WI38 (cell line): ENCODE measurements around the gene S100A7A.
"Not testable (repeated sequence)": the region's sequence is repeated elsewhere in the genome, so short reads cannot be mapped to it uniquely, and the experiment has no call there.

Experiments used
- H3K4me3 ChIP-seq: 2 replicates; pipeline ENCODE4 v1.5.1; 2011; ENCODE audit warnings: low read depth, mild to moderate bottlenecking, control low read depth, low read length
- TF ChIP-seq, protein P1 (sequence below): IDR thresholded peaks from 2 replicates; pipeline ENCODE4 v1.5.1; 2012; ENCODE audit warnings: low read depth, mild to moderate bottlenecking, control low read depth, low read length

S100A7A gene

DNA sequence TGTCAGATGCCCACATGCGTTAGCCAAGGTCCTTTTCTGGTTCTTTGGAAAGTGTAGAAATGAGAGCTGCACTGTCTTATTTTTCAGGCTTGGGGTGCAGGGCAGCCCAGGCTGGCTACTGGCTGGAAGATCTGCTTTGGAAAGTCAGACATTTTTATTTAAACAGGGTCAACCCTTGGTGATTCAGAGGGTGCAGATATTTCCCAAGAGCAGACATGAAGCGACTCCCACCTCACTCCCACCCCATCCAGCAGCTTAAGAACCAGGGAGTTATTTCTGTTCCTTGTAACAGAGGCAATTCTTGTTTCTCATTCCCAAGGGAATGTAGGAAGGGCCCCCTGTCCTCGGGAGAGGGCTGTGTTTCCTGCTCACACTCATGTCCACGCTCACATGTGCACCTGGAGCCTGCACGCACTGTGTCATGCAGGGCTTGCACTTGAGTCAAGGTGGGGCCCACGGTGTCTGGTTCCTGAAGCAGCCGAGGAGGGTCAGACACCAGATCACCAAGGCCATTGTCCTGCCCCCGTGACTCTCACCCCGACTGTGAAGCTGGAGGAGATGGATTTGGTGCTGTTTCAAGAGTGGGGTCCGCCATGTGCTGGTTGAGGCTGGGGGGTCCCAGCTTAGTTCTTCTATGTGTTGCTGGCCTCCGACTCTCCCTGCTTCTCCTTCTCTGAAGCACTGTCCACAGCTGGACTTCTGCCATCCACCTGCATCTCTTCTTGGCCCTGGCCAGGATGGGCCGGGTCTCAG, 992 bp downstream of the S100A7A start:
- TF ChIP-seq, protein P1, sequence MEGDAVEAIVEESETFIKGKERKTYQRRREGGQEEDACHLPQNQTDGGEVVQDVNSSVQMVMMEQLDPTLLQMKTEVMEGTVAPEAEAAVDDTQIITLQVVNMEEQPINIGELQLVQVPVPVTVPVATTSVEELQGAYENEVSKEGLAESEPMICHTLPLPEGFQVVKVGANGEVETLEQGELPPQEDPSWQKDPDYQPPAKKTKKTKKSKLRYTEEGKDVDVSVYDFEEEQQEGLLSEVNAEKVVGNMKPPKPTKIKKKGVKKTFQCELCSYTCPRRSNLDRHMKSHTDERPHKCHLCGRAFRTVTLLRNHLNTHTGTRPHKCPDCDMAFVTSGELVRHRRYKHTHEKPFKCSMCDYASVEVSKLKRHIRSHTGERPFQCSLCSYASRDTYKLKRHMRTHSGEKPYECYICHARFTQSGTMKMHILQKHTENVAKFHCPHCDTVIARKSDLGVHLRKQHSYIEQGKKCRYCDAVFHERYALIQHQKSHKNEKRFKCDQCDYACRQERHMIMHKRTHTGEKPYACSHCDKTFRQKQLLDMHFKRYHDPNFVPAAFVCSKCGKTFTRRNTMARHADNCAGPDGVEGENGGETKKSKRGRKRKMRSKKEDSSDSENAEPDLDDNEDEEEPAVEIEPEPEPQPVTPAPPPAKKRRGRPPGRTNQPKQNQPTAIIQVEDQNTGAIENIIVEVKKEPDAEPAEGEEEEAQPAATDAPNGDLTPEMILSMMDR: no peak
- no peak overlapping the region for H3K4me3 ChIP-seq

- not testable (repeated sequence) for H3K4me3 ChIP-seq
Observed at GRCh38 chr1:153418758-153419435, 2.6 kb downstream of the S100A7A start.

DNA sequence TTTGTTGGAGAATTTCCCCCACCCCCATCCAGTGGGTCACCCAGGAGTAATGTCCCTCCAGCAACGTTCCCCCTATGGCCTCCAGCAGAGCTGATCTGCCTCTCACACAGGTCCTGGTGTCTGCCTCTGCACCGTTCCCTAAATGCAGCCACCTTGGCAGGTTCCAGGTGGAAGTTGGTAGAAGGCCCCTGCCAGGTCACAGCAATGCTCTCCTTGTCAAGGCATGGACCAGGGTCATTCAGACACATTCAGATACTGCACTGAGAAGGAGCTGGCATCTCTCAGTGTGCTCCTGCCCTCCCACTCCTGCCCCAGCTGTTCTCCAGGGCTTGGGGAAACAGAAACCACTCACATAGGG, 3.1 kb downstream of the S100A7A start:
- H3K4me3 ChIP-seq: not testable (repeated sequence)

GRCh38 chr1:153420306-153420705, 4.0 kb downstream of the S100A7A start:
- H3K4me3 ChIP-seq: no peak overlapping the region
- TF ChIP-seq, protein P1: no peak

DNA sequence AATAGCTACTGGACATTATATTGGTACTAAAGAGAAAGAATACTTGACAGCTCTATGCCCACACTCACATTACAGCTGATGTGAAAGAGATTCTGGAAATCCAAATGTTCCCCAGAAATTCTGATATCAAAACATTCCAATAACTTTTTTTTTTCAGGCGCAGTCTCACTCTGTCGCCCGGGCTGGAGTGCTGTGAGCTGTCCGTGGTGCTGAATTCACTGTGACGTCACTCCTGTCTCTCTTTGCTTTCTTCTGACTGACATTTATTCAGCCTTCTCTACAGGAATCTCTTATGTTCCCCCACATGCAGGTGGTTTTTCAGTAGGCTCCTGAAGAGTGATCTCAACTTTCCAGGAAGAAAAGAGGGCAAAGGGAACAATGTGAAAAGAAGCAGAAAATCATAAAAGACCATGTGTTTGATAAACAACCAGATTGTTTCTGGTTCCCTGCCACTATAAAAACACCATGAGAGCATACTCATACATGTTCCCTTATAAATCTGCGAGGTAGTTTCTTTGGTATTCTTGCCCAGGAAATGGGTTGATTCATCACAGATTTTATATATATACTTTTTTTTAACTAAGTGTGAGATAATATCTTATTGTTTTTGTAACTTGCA, 6.2 kb downstream of the S100A7A start:
- no peak overlapping the region for H3K4me3 ChIP-seq
- TF ChIP-seq, protein P1: no peak

GRCh38 chr1:153426809-153427208, 10.5 kb downstream of the S100A7A start:
- H3K4me3 ChIP-seq: no peak overlapping the region
- TF ChIP-seq, protein P1: no peak

DNA sequence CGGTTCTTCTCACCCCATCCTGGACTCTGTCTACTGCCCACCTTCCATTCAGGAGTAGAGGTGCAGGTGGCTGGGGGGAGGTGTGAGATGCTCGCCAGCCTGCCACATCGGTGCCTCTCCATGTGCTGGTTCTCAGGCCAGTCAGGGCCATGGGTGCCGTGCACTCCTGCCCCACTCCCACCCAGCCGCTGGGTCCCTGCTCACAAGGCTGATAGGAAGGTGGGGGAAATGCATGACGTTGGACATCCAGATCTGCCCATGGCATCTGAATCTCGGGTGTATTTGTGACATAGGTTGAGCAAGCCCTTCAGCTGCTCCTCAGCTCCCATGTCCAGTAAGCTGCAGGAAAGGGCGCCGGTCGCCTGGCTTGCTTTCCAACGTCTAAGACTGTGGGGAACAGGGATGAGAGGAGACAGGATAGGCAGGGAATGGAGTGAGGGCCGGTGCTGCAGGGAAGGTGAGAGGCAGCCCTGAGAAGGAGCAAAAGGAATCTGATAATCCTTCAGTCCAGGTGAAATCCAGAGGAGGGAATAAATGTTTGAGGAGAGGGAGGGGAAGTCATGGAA, 11.8 kb downstream of the S100A7A start:
- H3K4me3 ChIP-seq: no peak overlapping the region
- TF ChIP-seq, protein P1: no peak

GRCh38 chr1:153428791-153429190, 12.5 kb downstream of the S100A7A start:
- H3K4me3 ChIP-seq: no peak overlapping the region
- TF ChIP-seq, protein P1: no peak
